GM12875 (cell line): Measurements from ENCODE around the gene MAPT.
"Not testable (repeated sequence)": the region's sequence is repeated elsewhere in the genome, so short reads cannot be mapped to it uniquely, and the experiment has no call there.

Experiments
- H3K4me3 ChIP-seq: one replicate; pipeline ENCODE4 v1.5.1; 2011; ENCODE audit warnings: low read depth, low read length, control low read depth
- TF ChIP-seq, protein P1 (sequence below): IDR thresholded peaks from 2 replicates; pipeline ENCODE4 v1.5.1; 2011; ENCODE audit warnings: low read depth, mild to moderate bottlenecking, control low read depth, inconsistent platforms, low read length, moderate library complexity, borderline replicate concordance; ENCODE audit not compliant: insufficient read depth

MAPT gene

DNA sequence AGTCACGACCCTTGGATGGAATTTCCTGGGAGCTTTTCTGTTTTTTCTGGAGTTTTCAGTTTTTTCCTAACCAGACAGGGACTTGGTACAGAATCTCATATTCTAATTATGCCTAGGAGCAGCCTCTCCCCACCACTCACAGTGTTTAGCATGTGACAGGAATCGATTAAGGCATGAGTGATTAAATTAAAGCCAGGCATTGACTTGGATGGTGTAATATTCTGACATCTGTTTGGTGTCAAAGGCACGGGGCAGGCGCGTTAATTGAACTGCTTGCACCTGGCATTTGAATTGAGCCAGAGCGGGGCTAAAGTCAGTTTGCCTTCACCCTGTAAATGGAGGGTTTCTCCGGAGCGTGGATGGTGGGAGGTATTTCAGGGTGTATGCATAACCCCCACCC is 11.9 kb downstream of the MAPT start:
- no peak overlapping the region for H3K4me3 ChIP-seq
- TF ChIP-seq, protein P1, sequence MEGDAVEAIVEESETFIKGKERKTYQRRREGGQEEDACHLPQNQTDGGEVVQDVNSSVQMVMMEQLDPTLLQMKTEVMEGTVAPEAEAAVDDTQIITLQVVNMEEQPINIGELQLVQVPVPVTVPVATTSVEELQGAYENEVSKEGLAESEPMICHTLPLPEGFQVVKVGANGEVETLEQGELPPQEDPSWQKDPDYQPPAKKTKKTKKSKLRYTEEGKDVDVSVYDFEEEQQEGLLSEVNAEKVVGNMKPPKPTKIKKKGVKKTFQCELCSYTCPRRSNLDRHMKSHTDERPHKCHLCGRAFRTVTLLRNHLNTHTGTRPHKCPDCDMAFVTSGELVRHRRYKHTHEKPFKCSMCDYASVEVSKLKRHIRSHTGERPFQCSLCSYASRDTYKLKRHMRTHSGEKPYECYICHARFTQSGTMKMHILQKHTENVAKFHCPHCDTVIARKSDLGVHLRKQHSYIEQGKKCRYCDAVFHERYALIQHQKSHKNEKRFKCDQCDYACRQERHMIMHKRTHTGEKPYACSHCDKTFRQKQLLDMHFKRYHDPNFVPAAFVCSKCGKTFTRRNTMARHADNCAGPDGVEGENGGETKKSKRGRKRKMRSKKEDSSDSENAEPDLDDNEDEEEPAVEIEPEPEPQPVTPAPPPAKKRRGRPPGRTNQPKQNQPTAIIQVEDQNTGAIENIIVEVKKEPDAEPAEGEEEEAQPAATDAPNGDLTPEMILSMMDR: no peak

GRCh38 chr17:45906927-45907622 is 12.7 kb downstream of the MAPT start:
- TF ChIP-seq, protein P1: no peak
- H3K4me3 ChIP-seq: no peak overlapping the region

- no peak overlapping the region for H3K4me3 ChIP-seq
- TF ChIP-seq, protein P1: no peak
Observed at GRCh38 chr17:45907750-45908395, 13.5 kb downstream of the MAPT start.

DNA sequence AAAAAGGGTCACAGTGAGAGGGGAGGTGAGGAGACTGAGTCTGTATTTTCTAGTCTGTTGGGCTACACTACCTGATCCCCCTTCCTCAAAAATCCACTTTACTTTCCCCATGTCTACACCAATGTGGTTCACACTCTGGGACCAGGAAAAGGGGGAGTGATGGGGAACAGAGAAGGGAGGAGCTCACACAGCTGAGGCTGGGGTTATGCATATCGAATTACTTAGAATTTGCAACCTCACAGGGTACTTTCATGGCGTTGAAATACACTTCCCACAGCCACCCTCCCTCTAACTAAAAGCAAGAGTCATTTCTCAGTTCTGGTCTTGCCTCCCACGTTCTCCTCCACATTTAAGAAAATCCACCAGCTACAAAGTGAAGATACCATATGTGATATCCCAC is 14.1 kb downstream of the MAPT start:
- TF ChIP-seq, protein P1: no peak
- no peak overlapping the region for H3K4me3 ChIP-seq

DNA sequence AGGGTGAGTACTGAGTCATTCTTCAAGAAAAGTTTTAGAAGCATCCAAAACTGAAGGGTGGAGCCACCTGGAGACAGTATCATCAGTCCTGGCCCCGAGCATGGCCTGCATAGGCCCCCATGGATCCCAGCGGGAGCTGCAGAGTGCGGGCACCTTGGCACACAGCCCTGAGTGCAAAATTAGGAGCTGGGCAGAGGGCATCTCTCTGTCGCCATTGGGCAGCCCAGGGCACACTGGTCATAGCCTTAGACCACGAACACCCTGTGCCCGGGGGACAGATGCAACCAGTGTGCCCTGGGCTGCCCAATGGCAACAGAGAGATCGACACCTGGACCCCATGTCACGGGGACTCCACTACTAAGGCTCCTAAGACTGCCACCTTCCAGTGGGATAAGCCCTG is 14.6 kb downstream of the MAPT start:
- TF ChIP-seq, protein P1: no peak
- H3K4me3 ChIP-seq: no peak overlapping the region

GRCh38 chr17:45910667-45911066 is 16.3 kb downstream of the MAPT start:
- TF ChIP-seq, protein P1: no peak
- no peak overlapping the region for H3K4me3 ChIP-seq

- H3K4me3 ChIP-seq: no peak overlapping the region
- TF ChIP-seq, protein P1: no peak
Observed at GRCh38 chr17:45912319-45912718, 18.0 kb downstream of the MAPT start.

- not testable (repeated sequence) for H3K4me3 ChIP-seq
Observed at GRCh38 chr17:45913030-45913429, 18.7 kb downstream of the MAPT start.
